GM12873 (cell line): Measurements from ENCODE around the gene MAN2B2.

Experiments
- TF ChIP-seq, protein P1 (sequence below): IDR thresholded peaks from 2 replicates; pipeline ENCODE4 v1.5.1; 2012; ENCODE audit warnings: low read depth, mild to moderate bottlenecking, moderate library complexity, low read length, control low read depth; ENCODE audit not compliant: insufficient read depth; ENCODE audit errors: missing control alignments

MAN2B2 gene

GRCh38 chr4:6596948-6597347 is 22.0 kb downstream of the MAN2B2 start:
- TF ChIP-seq, protein P1, sequence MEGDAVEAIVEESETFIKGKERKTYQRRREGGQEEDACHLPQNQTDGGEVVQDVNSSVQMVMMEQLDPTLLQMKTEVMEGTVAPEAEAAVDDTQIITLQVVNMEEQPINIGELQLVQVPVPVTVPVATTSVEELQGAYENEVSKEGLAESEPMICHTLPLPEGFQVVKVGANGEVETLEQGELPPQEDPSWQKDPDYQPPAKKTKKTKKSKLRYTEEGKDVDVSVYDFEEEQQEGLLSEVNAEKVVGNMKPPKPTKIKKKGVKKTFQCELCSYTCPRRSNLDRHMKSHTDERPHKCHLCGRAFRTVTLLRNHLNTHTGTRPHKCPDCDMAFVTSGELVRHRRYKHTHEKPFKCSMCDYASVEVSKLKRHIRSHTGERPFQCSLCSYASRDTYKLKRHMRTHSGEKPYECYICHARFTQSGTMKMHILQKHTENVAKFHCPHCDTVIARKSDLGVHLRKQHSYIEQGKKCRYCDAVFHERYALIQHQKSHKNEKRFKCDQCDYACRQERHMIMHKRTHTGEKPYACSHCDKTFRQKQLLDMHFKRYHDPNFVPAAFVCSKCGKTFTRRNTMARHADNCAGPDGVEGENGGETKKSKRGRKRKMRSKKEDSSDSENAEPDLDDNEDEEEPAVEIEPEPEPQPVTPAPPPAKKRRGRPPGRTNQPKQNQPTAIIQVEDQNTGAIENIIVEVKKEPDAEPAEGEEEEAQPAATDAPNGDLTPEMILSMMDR, result no peak

DNA sequence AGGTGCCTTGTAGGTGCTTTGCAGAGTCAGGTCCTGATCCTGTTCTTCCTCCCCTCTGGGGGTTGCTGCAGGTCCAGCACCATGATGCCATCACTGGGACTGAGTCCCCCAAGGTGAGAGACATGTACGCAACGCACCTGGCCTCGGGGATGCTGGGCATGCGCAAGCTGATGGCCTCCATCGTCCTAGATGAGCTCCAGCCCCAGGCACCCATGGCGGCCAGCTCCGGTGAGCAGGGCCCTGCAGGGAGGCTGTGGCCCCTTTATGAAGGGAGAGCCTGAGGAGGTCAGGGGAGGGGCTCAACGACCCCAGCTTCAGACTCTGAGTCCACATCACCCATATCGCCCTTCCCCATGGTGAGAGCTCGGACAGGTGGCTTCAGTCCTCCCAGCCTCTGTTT is 23.1 kb downstream of the MAN2B2 start:
- TF ChIP-seq, protein P1, result no peak

GRCh38 chr4:6598641-6599040 is 23.7 kb downstream of the MAN2B2 start:
- TF ChIP-seq, protein P1, result no peak

GRCh38 chr4:6601661-6602250 is 26.8 kb downstream of the MAN2B2 start:
- TF ChIP-seq, protein P1, result no peak

GRCh38 chr4:6602289-6602688 is 27.3 kb downstream of the MAN2B2 start:
- TF ChIP-seq, protein P1, result no peak

GRCh38 chr4:6603128-6603527 is 28.1 kb downstream of the MAN2B2 start:
- TF ChIP-seq, protein P1, result no peak

- TF ChIP-seq, protein P1, result no peak
Measured at GRCh38 chr4:6605114-6605513, 30.1 kb downstream of the MAN2B2 start.

- TF ChIP-seq, protein P1, result no peak
Measured at GRCh38 chr4:6605605-6606004, 30.6 kb downstream of the MAN2B2 start.
